ENCODE data around the gene S100A6.
"Not testable (repeated sequence)": the region's sequence is repeated elsewhere in the genome, so short reads cannot be mapped to it uniquely, and the experiment has no call there.

Gene S100A6

DNA sequence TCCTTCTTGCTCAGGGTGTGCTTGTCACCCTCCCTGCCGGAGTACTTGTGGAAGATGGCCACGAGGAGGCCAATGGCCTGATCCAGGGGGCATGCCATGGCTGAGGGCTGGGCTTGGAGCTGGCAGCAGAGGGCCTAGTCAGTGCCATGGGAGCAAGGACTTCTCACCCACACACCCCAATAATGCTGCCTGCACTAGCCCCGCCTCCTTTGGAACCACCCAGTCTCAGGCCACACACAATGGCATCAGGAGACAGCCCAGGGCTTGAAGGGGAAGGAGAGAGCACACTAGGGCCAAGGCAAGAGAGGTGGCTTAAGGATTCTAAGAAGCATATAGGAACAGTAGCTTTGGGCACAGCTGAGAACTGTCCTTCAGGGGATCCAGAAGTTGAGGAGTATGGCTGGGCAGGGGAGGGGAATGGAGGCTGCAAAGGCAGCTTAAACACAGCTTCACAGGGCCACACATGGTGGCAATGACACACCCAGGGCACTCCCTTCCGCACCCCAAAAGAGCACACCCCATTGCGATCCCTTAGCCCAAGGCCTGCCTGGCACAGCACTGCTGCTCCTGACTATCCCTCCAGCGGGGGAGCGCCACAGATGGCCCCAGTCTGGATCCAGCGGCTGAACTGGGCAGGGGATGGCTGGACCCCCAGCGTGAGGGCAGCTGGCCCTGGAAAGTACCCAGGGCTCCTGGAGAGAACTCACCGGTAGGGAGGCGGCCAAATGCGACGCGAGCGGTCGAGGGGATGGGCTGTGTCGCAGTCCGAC, at the start of gene S100A6:
Gene S100A6, minus strand, starts transcription at position 750 of the 770 bp plus-strand sequence. Its CDS starts 652 bp downstream, at position 98.
- Histone ChIP-seq H3K9me3 (ENCODE audit: insufficient read depth, low read length) (no peaks in the 10 kb centered on the region), H3K4me1 (ENCODE audit: insufficient read depth, insufficient read length) (peaks cover 13% of the 10 kb centered on the region), H3K27me3 (ENCODE audit: insufficient read depth, insufficient read length) (no peaks in the 10 kb centered on the region), H3K4me3 (ENCODE audit: insufficient read length, low read depth) (no peak within 1 kb of the TSS), H3K9ac (ENCODE audit: insufficient read length, low read depth) (peak within 1 kb of the TSS; percentile 23), H3K36me3 (ENCODE audit: insufficient read depth, insufficient read length, low read length) (no peaks in the 10 kb centered on the region)
- TF ChIP-seq SUZ12 (IDR thresholded peaks at IDR 0.05; ENCODE audit: extremely low read depth, insufficient read depth, insufficient read length): no peak
- TF ChIP-seq ZNF274 (IDR thresholded peaks at IDR 0.05; ENCODE audit: low read depth, low read length): no peak
- no peak for TF ChIP-seq YY1 (IDR thresholded peaks at IDR 0.05; ENCODE audit: insufficient read depth, insufficient read length)
- DNase-seq (ENCODE audit: low read depth, low spot score): no peak

DNA sequence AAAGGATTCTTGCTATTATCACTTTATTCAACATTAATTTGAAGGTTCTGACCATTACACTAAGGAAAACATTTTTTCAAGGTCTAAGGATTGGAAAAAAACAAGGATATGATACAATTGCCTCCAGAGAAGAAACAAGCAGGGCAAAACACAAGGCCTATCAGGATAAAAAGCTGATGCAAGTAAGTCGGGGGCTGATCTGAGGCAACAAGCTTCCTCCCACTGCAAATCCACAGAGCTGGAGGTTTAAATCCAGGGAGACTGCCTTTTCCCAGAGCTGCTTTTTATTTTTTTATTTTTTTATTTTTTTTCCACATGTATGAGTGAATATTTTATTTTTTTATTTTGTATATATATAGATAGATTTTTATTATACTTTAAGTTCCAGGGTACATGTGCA, 49.2 kb upstream of the S100A6 start:
- Histone ChIP-seq H3K9ac (ENCODE audit: insufficient read length, low read depth) (no peak overlapping the region), H3K4me1 (ENCODE audit: insufficient read depth, insufficient read length) (peaks cover 5% of the 10 kb centered on the region), H3K4me3 (ENCODE audit: insufficient read length, low read depth) (no peak overlapping the region), H3K36me3 (ENCODE audit: insufficient read depth, insufficient read length, low read length) (no peaks in the 10 kb centered on the region), H3K9me3 (ENCODE audit: insufficient read depth, low read length) (peaks cover 9% of the 10 kb centered on the region; the same call in 1 of the 2 replicates), H3K27me3 (ENCODE audit: insufficient read depth, insufficient read length) (no peaks in the 10 kb centered on the region)
- TF ChIP-seq YY1 (IDR thresholded peaks at IDR 0.05; ENCODE audit: insufficient read depth, insufficient read length): no peak
- TF ChIP-seq ZNF274 (IDR thresholded peaks at IDR 0.05; ENCODE audit: low read depth, low read length): no peak
- no peak for TF ChIP-seq SUZ12 (IDR thresholded peaks at IDR 0.05; ENCODE audit: extremely low read depth, insufficient read depth, insufficient read length)
- no peak for DNase-seq (ENCODE audit: low read depth, low spot score)

DNA sequence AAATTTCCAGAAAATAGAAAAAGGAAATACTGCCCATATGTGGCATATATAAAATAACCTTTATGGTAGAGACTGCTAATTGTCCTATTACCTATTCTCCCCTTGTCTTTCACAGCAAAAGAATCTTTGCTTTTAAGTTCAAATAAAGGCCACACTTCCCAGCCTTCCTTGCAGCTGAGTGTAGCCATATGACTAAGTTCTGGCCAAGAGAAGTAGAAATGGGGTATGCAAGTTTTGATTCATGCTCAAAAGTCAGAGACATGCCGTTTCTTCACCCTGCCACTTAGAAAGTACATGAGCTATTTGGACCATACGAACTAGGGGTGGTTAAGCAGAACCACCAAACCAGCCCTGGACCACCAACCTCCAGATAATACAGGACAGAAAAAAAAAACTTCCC, 48.2 kb upstream of the S100A6 start:
- Histone ChIP-seq H3K9ac (ENCODE audit: insufficient read length, low read depth) (no peak overlapping the region), H3K4me1 (ENCODE audit: insufficient read depth, insufficient read length) (peaks cover 5% of the 10 kb centered on the region), H3K9me3 (ENCODE audit: insufficient read depth, low read length) (peaks cover 9% of the 10 kb centered on the region; the same call in 1 of the 2 replicates), H3K27me3 (ENCODE audit: insufficient read depth, insufficient read length) (no peaks in the 10 kb centered on the region), H3K36me3 (ENCODE audit: insufficient read depth, insufficient read length, low read length) (no peaks in the 10 kb centered on the region), H3K4me3 (ENCODE audit: insufficient read length, low read depth) (no peak overlapping the region)
- TF ChIP-seq YY1 (IDR thresholded peaks at IDR 0.05; ENCODE audit: insufficient read depth, insufficient read length) (no peak), ZNF274 (IDR thresholded peaks at IDR 0.05; ENCODE audit: low read depth, low read length) (no peak), SUZ12 (IDR thresholded peaks at IDR 0.05; ENCODE audit: extremely low read depth, insufficient read depth, insufficient read length) (no peak)
- no peak for DNase-seq (ENCODE audit: low read depth, low spot score)

DNA sequence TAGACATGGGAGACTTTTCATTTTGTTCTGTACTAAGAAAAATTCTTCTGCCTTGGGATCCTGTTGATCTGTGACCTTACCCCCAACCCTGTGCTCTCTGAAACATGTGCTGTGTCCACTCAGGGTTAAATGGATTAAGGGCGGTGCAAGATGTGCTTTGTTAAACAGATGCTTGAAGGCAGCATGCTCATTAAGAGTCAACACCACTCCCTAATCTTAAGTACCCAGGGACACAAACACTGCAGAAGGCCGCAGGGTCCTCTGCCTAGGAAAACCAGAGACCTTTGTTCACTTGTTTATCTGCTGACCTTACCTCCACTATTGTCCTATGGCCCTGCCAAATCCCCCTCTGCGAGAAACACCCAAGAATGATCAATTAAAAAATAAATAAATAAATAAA, 47.7 kb upstream of the S100A6 start:
- H3K9ac ChIP-seq (ENCODE audit: insufficient read length, low read depth); H3K36me3 ChIP-seq (ENCODE audit: insufficient read depth, insufficient read length, low read length); H3K9me3 ChIP-seq (ENCODE audit: insufficient read depth, low read length); H3K4me1 ChIP-seq (ENCODE audit: insufficient read depth, insufficient read length); H3K4me3 ChIP-seq (ENCODE audit: insufficient read length, low read depth); DNase-seq (ENCODE audit: low read depth, low spot score); H3K27me3 ChIP-seq (ENCODE audit: insufficient read depth, insufficient read length): not testable (repeated sequence)

DNA sequence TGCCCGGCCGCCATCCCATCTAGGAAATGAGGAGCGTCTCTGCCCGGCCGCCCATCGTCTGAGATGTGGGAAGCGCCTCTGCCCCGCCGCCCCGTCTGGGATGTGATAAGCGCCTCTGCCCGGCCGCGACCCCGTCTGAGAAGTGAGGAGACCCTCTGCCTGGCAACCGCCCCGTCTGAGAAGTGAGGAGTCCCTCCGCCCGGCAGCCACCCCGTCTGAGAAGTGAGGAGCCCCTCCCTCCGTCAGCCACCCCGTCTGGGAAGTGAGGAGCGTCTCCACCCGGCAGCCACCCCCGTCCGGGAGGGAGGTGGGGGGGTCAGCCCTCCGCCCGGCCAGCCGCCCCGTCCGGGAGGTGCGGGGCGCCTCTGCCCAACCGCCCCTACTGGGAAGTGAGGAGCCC, 47.0 kb upstream of the S100A6 start:
- H3K4me1 ChIP-seq (ENCODE audit: insufficient read depth, insufficient read length); DNase-seq (ENCODE audit: low read depth, low spot score); H3K36me3 ChIP-seq (ENCODE audit: insufficient read depth, insufficient read length, low read length); H3K27me3 ChIP-seq (ENCODE audit: insufficient read depth, insufficient read length); H3K4me3 ChIP-seq (ENCODE audit: insufficient read length, low read depth); H3K9me3 ChIP-seq (ENCODE audit: insufficient read depth, low read length); H3K9ac ChIP-seq (ENCODE audit: insufficient read length, low read depth): not testable (repeated sequence)

DNA sequence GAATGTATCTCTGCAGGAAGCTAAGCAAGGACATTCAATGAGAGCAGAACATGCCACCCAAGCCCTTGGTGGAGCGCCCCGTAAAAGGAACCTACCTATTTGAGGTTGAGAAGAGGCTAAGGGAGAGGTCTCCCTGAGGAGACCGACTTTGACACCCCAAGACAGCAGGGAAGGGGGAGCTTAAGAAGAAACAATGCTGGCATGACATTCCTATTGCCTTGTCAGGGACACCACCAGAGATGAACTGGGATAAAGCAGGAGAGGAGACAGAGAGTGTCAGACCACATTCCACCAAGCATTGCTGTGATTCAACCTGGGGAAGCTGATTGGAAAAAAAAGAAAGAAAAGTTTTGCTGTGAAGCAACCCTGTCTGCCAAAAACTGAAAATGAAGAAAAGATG, 43.1 kb upstream of the S100A6 start:
- H3K4me3 ChIP-seq (ENCODE audit: insufficient read length, low read depth): no peak overlapping the region
- peaks cover 29% of the 10 kb centered on the region; the same call in 1 of the 2 replicates for H3K9me3 ChIP-seq (ENCODE audit: insufficient read depth, low read length)
- H3K4me1 ChIP-seq (ENCODE audit: insufficient read depth, insufficient read length): peaks cover 4% of the 10 kb centered on the region
- TF ChIP-seq SUZ12 (IDR thresholded peaks at IDR 0.05; ENCODE audit: extremely low read depth, insufficient read depth, insufficient read length): no peak
- no peaks in the 10 kb centered on the region for H3K36me3 ChIP-seq (ENCODE audit: insufficient read depth, insufficient read length, low read length)
- no peak for DNase-seq (ENCODE audit: low read depth, low spot score)
- no peaks in the 10 kb centered on the region for H3K27me3 ChIP-seq (ENCODE audit: insufficient read depth, insufficient read length)
- H3K9ac ChIP-seq (ENCODE audit: insufficient read length, low read depth): no peak overlapping the region

DNA sequence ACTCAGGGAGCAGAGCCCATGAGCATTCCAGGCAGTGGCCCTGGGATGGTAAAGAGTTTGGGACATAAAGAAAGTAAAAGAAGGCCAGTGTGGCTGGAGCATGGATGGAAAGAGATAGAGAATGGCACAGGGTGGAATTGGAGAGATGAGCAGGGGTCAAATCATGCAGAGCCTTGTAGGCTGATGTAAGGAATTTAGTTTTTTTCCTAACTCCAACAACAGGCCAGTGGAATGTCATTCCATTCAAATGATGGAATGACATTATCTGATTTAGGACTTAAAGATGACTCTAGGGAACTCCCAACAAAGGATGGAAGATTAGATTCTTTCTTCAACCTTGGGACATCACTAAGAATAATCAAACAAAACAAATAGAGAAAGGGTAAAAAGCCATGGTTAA, 42.7 kb upstream of the S100A6 start:
- peaks cover 2% of the 10 kb centered on the region for H3K4me1 ChIP-seq (ENCODE audit: insufficient read depth, insufficient read length)
- no peaks in the 10 kb centered on the region for H3K36me3 ChIP-seq (ENCODE audit: insufficient read depth, insufficient read length, low read length)
- H3K9ac ChIP-seq (ENCODE audit: insufficient read length, low read depth): no peak overlapping the region
- DNase-seq (ENCODE audit: low read depth, low spot score): no peak
- peaks cover 30% of the 10 kb centered on the region; the same call in 1 of the 2 replicates for H3K9me3 ChIP-seq (ENCODE audit: insufficient read depth, low read length)
- H3K27me3 ChIP-seq (ENCODE audit: insufficient read depth, insufficient read length): no peaks in the 10 kb centered on the region
- TF ChIP-seq ZNF274 (IDR thresholded peaks at IDR 0.05; ENCODE audit: low read depth, low read length) (no peak), YY1 (IDR thresholded peaks at IDR 0.05; ENCODE audit: insufficient read depth, insufficient read length) (no peak), SUZ12 (IDR thresholded peaks at IDR 0.05; ENCODE audit: extremely low read depth, insufficient read depth, insufficient read length) (no peak)
- no peak overlapping the region for H3K4me3 ChIP-seq (ENCODE audit: insufficient read length, low read depth)

DNA sequence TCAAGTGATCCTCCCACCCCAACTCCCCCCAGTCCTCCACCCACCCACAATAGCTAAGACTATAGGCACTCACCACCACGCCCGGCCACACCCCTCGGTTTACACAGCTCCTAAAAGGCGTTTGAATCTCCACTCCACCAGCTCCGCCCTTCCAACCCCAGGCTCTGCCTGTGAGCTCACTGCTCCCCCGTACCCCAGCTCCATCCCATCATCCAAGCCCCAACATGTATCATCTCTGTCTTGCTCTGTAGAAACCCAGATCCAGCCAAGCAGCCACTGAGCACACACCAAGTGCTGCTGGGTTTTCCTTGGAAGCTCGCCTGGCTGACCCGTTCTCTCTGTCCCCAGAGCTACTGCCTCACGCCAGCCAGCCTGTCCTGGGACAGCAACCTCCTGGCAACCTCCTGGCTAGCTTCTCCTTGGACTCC, 41.8 kb upstream of the S100A6 start:
- Histone ChIP-seq H3K9ac (ENCODE audit: insufficient read length, low read depth) (no peak overlapping the region), H3K9me3 (ENCODE audit: insufficient read depth, low read length) (peaks cover 30% of the 10 kb centered on the region; the same call in 1 of the 2 replicates), H3K4me1 (ENCODE audit: insufficient read depth, insufficient read length) (peaks cover 2% of the 10 kb centered on the region), H3K36me3 (ENCODE audit: insufficient read depth, insufficient read length, low read length) (no peaks in the 10 kb centered on the region), H3K27me3 (ENCODE audit: insufficient read depth, insufficient read length) (no peaks in the 10 kb centered on the region), H3K4me3 (ENCODE audit: insufficient read length, low read depth) (no peak overlapping the region)
- no peak for DNase-seq (ENCODE audit: low read depth, low spot score)
- TF ChIP-seq YY1 (IDR thresholded peaks at IDR 0.05; ENCODE audit: insufficient read depth, insufficient read length) (no peak), ZNF274 (IDR thresholded peaks at IDR 0.05; ENCODE audit: low read depth, low read length) (no peak), SUZ12 (IDR thresholded peaks at IDR 0.05; ENCODE audit: extremely low read depth, insufficient read depth, insufficient read length) (no peak)

Data from NT2/D1 (cell line).